Keratinocyte (primary cell): Measurements from ENCODE around the gene RFPL2. TPM values are rescaled to one million over a fixed set of nuclear protein-coding genes. Genes with fewer than 3 reads are reported as not detected.
"Not testable (repeated sequence)": the region's sequence is repeated elsewhere in the genome, so short reads cannot be mapped to it uniquely, and the experiment has no call there.

Source experiments
- DNase-seq: peaks from one replicate; pipeline ENCODE4 v3.0.0-alpha.2; 2011; ENCODE audit warnings: low read depth, missing footprints, low spot score
- FAIRE-seq: peaks from 2 replicates; lab custom pipeline; 2011; peaks lifted over from hg19 to GRCh38; lab: Jason Lieb, UNC
- H2AFZ ChIP-seq: 2 replicates; pipeline ENCODE4 v1.6.0; 2012; ENCODE audit warnings: low read length, control low read depth, inconsistent platforms; ENCODE audit not compliant: control insufficient read depth
- H3K27ac ChIP-seq: 2 replicates; pipeline ENCODE4 v1.5.1; 2011; ENCODE audit warnings: low read length; ENCODE audit not compliant: control insufficient read depth, insufficient read depth
- H3K27me3 ChIP-seq: 3 replicates; pipeline ENCODE4 v1.6.0; 2011; ENCODE audit warnings: low read length; ENCODE audit not compliant: control insufficient read depth, insufficient read depth; ENCODE audit errors: extremely low read depth
- H3K36me3 ChIP-seq, 2 experiments: 2 replicates in 1 of 2; 3 replicates in 1 of 2; pipeline ENCODE4 v1.5.1; 2011; ENCODE audit warnings: low read length in 2 of 2, mild to moderate bottlenecking in 1 of 2; ENCODE audit not compliant: control insufficient read depth in 2 of 2, insufficient read depth in 2 of 2; ENCODE audit errors: extremely low read depth in 1 of 2
- H3K4me1 ChIP-seq: 3 replicates; pipeline ENCODE4 v1.5.1; 2011; ENCODE audit warnings: low read length; ENCODE audit not compliant: control insufficient read depth, insufficient read depth; ENCODE audit errors: extremely low read depth
- H3K4me2 ChIP-seq: 3 replicates; pipeline ENCODE4 v1.6.0; 2011; ENCODE audit warnings: low read depth, low read length; ENCODE audit not compliant: control insufficient read depth, insufficient read depth; ENCODE audit errors: extremely low read depth
- H3K4me3 ChIP-seq, 3 experiments: fragments of 200-600 bp in 1 of 3; sonication (generic) in 1 of 3; 2 replicates in 2 of 3; 3 replicates in 1 of 3; pipeline ENCODE4 v1.5.1; 2011 to 2016; ENCODE audit warnings: low read length in 3 of 3, mild to moderate bottlenecking in 3 of 3, control low read depth in 2 of 3, inconsistent platforms in 1 of 3, low read depth in 1 of 3, mixed read lengths in 1 of 3, mixed run types in 1 of 3, moderate library complexity in 1 of 3; ENCODE audit not compliant: control insufficient read depth in 2 of 3, insufficient read depth in 2 of 3; ENCODE audit errors: extremely low read depth in 1 of 3
- H3K79me2 ChIP-seq: 2 replicates; pipeline ENCODE4 v1.6.0; 2012; ENCODE audit warnings: low read length; ENCODE audit not compliant: control insufficient read depth, insufficient read depth
- H3K9ac ChIP-seq: 3 replicates; pipeline ENCODE4 v1.6.0; 2011; ENCODE audit warnings: low read length; ENCODE audit not compliant: control insufficient read depth, insufficient read depth; ENCODE audit errors: extremely low read depth
- H3K9me1 ChIP-seq: 3 replicates; pipeline ENCODE4 v1.6.0; 2011; ENCODE audit warnings: low read length; ENCODE audit not compliant: control insufficient read depth, insufficient read depth; ENCODE audit errors: extremely low read depth
- H3K9me3 ChIP-seq: 2 replicates; pipeline ENCODE4 v1.5.1; 2012; ENCODE audit warnings: low read depth, low read length; ENCODE audit not compliant: control insufficient read depth
- H4K20me1 ChIP-seq: 3 replicates; pipeline ENCODE4 v1.6.0; 2011; ENCODE audit warnings: low read length; ENCODE audit not compliant: control insufficient read depth, insufficient read depth; ENCODE audit errors: extremely low read depth
- dilution Hi-C: fragments of 300-500 bp; cut with MboI; formaldehyde crosslinking; loops from one replicate; pipeline ENCODE4 v1.7.0; 2020; ENCODE audit warnings: low sequenced_read_pairs; ENCODE audit not compliant: extremely low pct_ligation_motif_present
- polyA plus RNA-seq, 5 experiments: library from polyadenylated mRNA; depleted of rRNA in 3 of 5; stranded (reverse) in 3 of 5; stranded (forward) in 1 of 5; unstranded in 1 of 5; fragments of >200 nt; gene quantifications; 1 replicate in 1 of 5; 2 replicates in 3 of 5; 3 replicates in 1 of 5; pipeline versions ENCODE4 v1.2.1 to v1.2.3, GENCODE V29; 2011 to 2012; ENCODE audit warnings: missing spikeins in 2 of 5, low read depth in 1 of 5, low replicate concordance in 1 of 5

The RFPL2 gene
- polyA plus RNA-seq, 1 donor (not counting 4 experiments of a cell fraction or from before 2014, with no cell fraction given), result not detected

- H3K27ac ChIP-seq, H3K9ac ChIP-seq, H3K79me2 ChIP-seq, dilution Hi-C loops, DNase-seq, H3K4me3 ChIP-seq, H2AFZ ChIP-seq, H3K36me3 ChIP-seq, H3K9me3 ChIP-seq, FAIRE-seq, H3K9me1 ChIP-seq, H3K4me1 ChIP-seq, H4K20me1 ChIP-seq, H3K4me2 ChIP-seq, H3K27me3 ChIP-seq: not testable (repeated sequence)
These were observed 54.2 kb downstream of the RFPL2 start for GRCh38 chr22:32150647-32151046.

DNA sequence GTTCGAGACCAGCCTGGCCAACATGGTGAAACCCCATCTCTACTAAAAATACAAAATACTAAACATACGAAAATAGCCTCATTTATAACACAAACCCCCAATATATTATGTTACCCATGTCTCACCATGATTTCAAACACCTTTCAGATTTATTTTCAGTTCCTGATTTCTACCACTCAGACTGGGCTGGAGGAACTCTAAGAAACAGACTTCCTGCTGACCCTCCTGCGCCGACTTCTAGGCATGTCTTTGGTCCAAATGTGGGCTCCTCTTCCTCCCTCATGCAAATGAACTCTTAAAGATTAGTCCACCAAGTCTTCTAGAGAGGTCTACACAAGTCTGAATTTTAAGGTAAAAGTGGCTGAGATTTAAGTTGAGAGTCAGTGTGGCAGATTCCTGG lies 56.5 kb downstream of the RFPL2 start:
- H3K27ac ChIP-seq, DNase-seq, H3K9ac ChIP-seq, FAIRE-seq, H3K4me2 ChIP-seq, H2AFZ ChIP-seq, H3K9me3 ChIP-seq, H3K4me1 ChIP-seq, H3K36me3 ChIP-seq, H3K79me2 ChIP-seq, H3K9me1 ChIP-seq, H3K27me3 ChIP-seq, dilution Hi-C loops, H3K4me3 ChIP-seq, H4K20me1 ChIP-seq: not testable (repeated sequence)

- H3K27me3 ChIP-seq, H2AFZ ChIP-seq, H4K20me1 ChIP-seq, H3K27ac ChIP-seq, H3K9me3 ChIP-seq, FAIRE-seq, H3K9me1 ChIP-seq, DNase-seq, dilution Hi-C loops, H3K36me3 ChIP-seq, H3K4me3 ChIP-seq, H3K4me2 ChIP-seq, H3K79me2 ChIP-seq, H3K4me1 ChIP-seq, H3K9ac ChIP-seq: not testable (repeated sequence)
These were observed 57.7 kb downstream of the RFPL2 start for GRCh38 chr22:32147128-32147527.
